ENCODE data around the gene CA7.

The CA7 gene

GRCh38 chr16:66845080-66845410, 831 bp downstream of the CA7 start:
- peak overlapping the region; percentile 36 for H3K4me3 ChIP-seq (replicated peaks; ENCODE audit: low read depth, low read length)
- no peak for DNase-seq (ENCODE audit: extremely low read depth, low read depth)
- no peak for TF ChIP-seq CTCF (IDR thresholded peaks at IDR 0.05; ENCODE audit: low read depth, low read length, missing control alignments)

- H3K4me3 ChIP-seq (replicated peaks; ENCODE audit: low read depth, low read length) = no peak overlapping the region
- no peak for TF ChIP-seq CTCF (IDR thresholded peaks at IDR 0.05; ENCODE audit: low read depth, low read length, missing control alignments)
- DNase-seq (ENCODE audit: extremely low read depth, low read depth) = no peak
These were observed 1.6 kb downstream of the CA7 start for GRCh38 chr16:66845791-66846221.

- H3K4me3 ChIP-seq (replicated peaks; ENCODE audit: low read depth, low read length) = no peak overlapping the region
- no peak for DNase-seq (ENCODE audit: extremely low read depth, low read depth)
- TF ChIP-seq CTCF (IDR thresholded peaks at IDR 0.05; ENCODE audit: low read depth, low read length, missing control alignments) = no peak
These were observed 2.1 kb downstream of the CA7 start for GRCh38 chr16:66846266-66846665.

- no peak overlapping the region for H3K4me3 ChIP-seq (replicated peaks; ENCODE audit: low read depth, low read length)
- TF ChIP-seq CTCF (IDR thresholded peaks at IDR 0.05; ENCODE audit: low read depth, low read length, missing control alignments) = no peak
- no peak for DNase-seq (ENCODE audit: extremely low read depth, low read depth)
These were observed 2.6 kb downstream of the CA7 start for GRCh38 chr16:66846831-66847230.

- no peak for TF ChIP-seq CTCF (IDR thresholded peaks at IDR 0.05; ENCODE audit: low read depth, low read length, missing control alignments)
- DNase-seq (ENCODE audit: extremely low read depth, low read depth) = no peak
- no peak overlapping the region for H3K4me3 ChIP-seq (replicated peaks; ENCODE audit: low read depth, low read length)
These were observed 3.4 kb downstream of the CA7 start for GRCh38 chr16:66847533-66848067.

- DNase-seq (ENCODE audit: extremely low read depth, low read depth) = no peak
- TF ChIP-seq CTCF (IDR thresholded peaks at IDR 0.05; ENCODE audit: low read depth, low read length, missing control alignments) = no peak
These were observed 4.0 kb downstream of the CA7 start for GRCh38 chr16:66848172-66848571.

GRCh38 chr16:66849021-66849420, 4.8 kb downstream of the CA7 start:
- H3K4me3 ChIP-seq (replicated peaks; ENCODE audit: low read depth, low read length) = no peak overlapping the region
- DNase-seq (ENCODE audit: extremely low read depth, low read depth) = no peak
- no peak for TF ChIP-seq CTCF (IDR thresholded peaks at IDR 0.05; ENCODE audit: low read depth, low read length, missing control alignments)

More at GRCh38 chr16:66848172-66848571, 4.0 kb downstream of the CA7 start:
- no peak overlapping the region for H3K4me3 ChIP-seq (replicated peaks; ENCODE audit: low read depth, low read length)
